OCI-LY1 (cell line): ENCODE data around the gene GPN1.

Experiments used
- H2AFZ ChIP-seq: fragments of 200-600 bp; sonication (generic), shearing (Covaris generic); 2 replicates; pipeline ENCODE4 v1.6.0; 2014; ENCODE audit warnings: antibody characterized with exemption, mild to moderate bottlenecking, low read length
- H3F3A ChIP-seq: fragments of 200-600 bp; sonication (generic), shearing (Covaris generic); 2 replicates; pipeline ENCODE4 v1.6.0; 2014; ENCODE audit warnings: mild to moderate bottlenecking, antibody characterized with exemption, low read length, moderate library complexity; ENCODE audit not compliant: insufficient read depth
- H3K27ac ChIP-seq: fragments of 200-600 bp; sonication (generic); 2 replicates; pipeline ENCODE4 v1.5.1; 2014; ENCODE audit warnings: low read length, mixed run types, mild to moderate bottlenecking, low read depth; ENCODE audit not compliant: poor library complexity, severe bottlenecking
- H3K27me3 ChIP-seq: fragments of 200-600 bp; sonication (generic); 2 replicates; pipeline ENCODE4 v1.6.0; 2014; ENCODE audit warnings: antibody characterized with exemption, mild to moderate bottlenecking, low read length, moderate library complexity; ENCODE audit not compliant: insufficient read depth
- H3K36me3 ChIP-seq: fragments of 200-600 bp; sonication (generic); 2 replicates; pipeline ENCODE4 v1.6.1; 2014; ENCODE audit warnings: mild to moderate bottlenecking, antibody characterized with exemption, low read length, moderate library complexity, mixed read lengths; ENCODE audit not compliant: insufficient read depth
- H3K4me1 ChIP-seq: fragments of 200-600 bp; sonication (generic); 2 replicates; pipeline ENCODE4 v1.5.1; 2014; ENCODE audit warnings: mild to moderate bottlenecking, low read length, moderate library complexity; ENCODE audit not compliant: insufficient read depth, severe bottlenecking
- H3K4me2 ChIP-seq: fragments of 200-600 bp; sonication (generic), shearing (Covaris generic); 2 replicates; pipeline ENCODE4 v1.6.1; 2014; ENCODE audit warnings: low read length
- H3K4me3 ChIP-seq: fragments of 200-600 bp; sonication (generic); 2 replicates; pipeline ENCODE4 v1.5.1; 2014; ENCODE audit warnings: low read length, low read depth, mild to moderate bottlenecking, mixed read lengths; ENCODE audit not compliant: poor library complexity, severe bottlenecking
- H3K79me2 ChIP-seq: fragments of 200-600 bp; shearing (Covaris generic); 2 replicates; pipeline ENCODE4 v1.6.1; 2016; ENCODE audit warnings: mixed run types, low read length, mixed read lengths; ENCODE audit not compliant: insufficient read depth
- H3K9ac ChIP-seq: fragments of 200-600 bp; sonication (generic), shearing (Covaris generic); 2 replicates; pipeline ENCODE4 v1.6.1; 2014; ENCODE audit warnings: mild to moderate bottlenecking, low read length, mixed read lengths
- H3K9me2 ChIP-seq: fragments of 200-600 bp; sonication (generic), shearing (Covaris generic); 2 replicates; pipeline ENCODE4 v1.6.1; 2014; ENCODE audit warnings: low read depth, mild to moderate bottlenecking, low read length, mixed read lengths
- H3K9me3 ChIP-seq: fragments of 200-600 bp; shearing (Covaris generic); 2 replicates; pipeline ENCODE4 v1.6.1; 2014; ENCODE audit warnings: low read length, mixed read lengths
- H4K20me1 ChIP-seq: fragments of 200-600 bp; sonication (generic), shearing (Covaris generic); 2 replicates; pipeline ENCODE4 v1.6.0; 2016; ENCODE audit warnings: mild to moderate bottlenecking, low read length; ENCODE audit not compliant: insufficient read depth
- EZH2 ChIP-seq: fragments of 200-600 bp; sonication (generic), shearing (Covaris generic); IDR thresholded peaks from 2 replicates; pipeline ENCODE4 v1.8.0; 2017; ENCODE audit warnings: borderline replicate concordance, mixed run types, mild to moderate bottlenecking, antibody characterized with exemption, low read length, moderate library complexity, mixed read lengths
- TF ChIP-seq, protein P1 (sequence below): fragments of 200-600 bp; sonication (generic), shearing (Covaris generic); IDR thresholded peaks from 2 replicates; pipeline ENCODE4 v1.5.1; 2017; ENCODE audit warnings: mild to moderate bottlenecking, antibody characterized with exemption, low read length, moderate library complexity, mixed read lengths

Gene GPN1

DNA sequence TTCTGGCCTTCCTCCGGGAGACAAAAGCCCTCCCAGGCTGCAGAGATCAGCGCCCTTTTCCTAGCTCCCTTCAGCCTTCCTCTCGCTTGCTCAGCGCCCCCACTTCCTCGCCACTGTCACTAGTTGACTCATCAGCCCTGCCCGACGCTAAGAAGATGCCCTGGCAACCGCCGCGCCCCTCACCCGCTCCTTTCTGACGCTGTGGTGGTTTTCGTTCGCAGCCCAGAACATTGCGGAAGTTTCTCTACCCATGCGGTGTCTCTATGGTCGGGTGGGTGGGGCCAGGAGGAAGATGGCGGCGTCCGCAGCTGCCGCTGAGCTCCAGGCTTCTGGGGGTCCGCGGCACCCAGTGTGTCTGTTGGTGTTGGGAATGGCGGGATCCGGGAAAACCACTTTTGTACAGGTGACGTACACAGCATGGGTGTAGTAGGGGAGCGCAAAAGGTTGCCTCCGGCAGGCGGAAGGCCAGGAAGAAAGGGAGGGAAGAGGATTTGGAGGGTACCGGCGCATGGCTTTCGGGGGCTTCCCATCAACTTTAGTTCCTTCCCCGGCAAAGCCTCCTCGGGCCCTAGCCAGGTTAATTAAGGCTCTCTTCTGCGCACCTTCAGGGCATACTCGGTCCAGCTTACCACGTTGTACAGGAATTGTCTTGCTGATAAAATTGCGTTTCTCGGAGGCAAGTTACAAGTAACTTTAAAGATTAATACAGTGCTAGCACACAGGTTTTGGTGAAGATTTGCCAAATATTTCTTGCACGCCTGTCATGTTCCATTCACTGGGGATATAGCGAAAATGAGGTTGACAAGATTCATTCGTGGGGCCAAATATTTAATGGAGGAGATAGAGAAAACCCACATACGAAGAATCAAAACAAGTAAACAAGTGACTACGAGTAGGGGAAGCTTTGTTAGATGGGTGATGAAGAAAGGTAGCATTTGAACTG lies at the start of gene GPN1, which contains the start of gene CCDC121:
Gene GPN1, plus strand, starts transcription at position 284 of the 943 bp plus-strand sequence. Its CDS starts 9 bp downstream, at position 293.
Gene CCDC121, minus strand, starts transcription at position 246 of the 943 bp plus-strand sequence. CDS start 1,213 bp downstream, outside the sequence.
- H3K9ac ChIP-seq, result peak within 1 kb of the TSS; percentile 100
- H3K27me3 ChIP-seq, result no peaks in the 10 kb centered on the region
- peak within 1 kb of the TSS; percentile 98 for H2AFZ ChIP-seq
- no peaks in the 10 kb centered on the region for H3K9me2 ChIP-seq
- H3K4me3 ChIP-seq, result peak within 1 kb of the TSS; percentile 100
- peaks cover 36% of the 10 kb centered on the region for H3K36me3 ChIP-seq
- no peaks in the 10 kb centered on the region for H4K20me1 ChIP-seq
- H3K27ac ChIP-seq, result peak within 1 kb of the TSS; percentile 41
- no peaks in the 10 kb centered on the region for H3K9me3 ChIP-seq
- peak within 1 kb of the TSS; percentile 99 for H3K4me2 ChIP-seq
- TF ChIP-seq EZH2, result no peak
- TF ChIP-seq, protein P1, sequence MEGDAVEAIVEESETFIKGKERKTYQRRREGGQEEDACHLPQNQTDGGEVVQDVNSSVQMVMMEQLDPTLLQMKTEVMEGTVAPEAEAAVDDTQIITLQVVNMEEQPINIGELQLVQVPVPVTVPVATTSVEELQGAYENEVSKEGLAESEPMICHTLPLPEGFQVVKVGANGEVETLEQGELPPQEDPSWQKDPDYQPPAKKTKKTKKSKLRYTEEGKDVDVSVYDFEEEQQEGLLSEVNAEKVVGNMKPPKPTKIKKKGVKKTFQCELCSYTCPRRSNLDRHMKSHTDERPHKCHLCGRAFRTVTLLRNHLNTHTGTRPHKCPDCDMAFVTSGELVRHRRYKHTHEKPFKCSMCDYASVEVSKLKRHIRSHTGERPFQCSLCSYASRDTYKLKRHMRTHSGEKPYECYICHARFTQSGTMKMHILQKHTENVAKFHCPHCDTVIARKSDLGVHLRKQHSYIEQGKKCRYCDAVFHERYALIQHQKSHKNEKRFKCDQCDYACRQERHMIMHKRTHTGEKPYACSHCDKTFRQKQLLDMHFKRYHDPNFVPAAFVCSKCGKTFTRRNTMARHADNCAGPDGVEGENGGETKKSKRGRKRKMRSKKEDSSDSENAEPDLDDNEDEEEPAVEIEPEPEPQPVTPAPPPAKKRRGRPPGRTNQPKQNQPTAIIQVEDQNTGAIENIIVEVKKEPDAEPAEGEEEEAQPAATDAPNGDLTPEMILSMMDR, result no peak
- H3K79me2 ChIP-seq, result peaks cover 9% of the 10 kb centered on the region
- H3K4me1 ChIP-seq, result peaks cover 27% of the 10 kb centered on the region
- no peaks in the 10 kb centered on the region for H3F3A ChIP-seq

DNA sequence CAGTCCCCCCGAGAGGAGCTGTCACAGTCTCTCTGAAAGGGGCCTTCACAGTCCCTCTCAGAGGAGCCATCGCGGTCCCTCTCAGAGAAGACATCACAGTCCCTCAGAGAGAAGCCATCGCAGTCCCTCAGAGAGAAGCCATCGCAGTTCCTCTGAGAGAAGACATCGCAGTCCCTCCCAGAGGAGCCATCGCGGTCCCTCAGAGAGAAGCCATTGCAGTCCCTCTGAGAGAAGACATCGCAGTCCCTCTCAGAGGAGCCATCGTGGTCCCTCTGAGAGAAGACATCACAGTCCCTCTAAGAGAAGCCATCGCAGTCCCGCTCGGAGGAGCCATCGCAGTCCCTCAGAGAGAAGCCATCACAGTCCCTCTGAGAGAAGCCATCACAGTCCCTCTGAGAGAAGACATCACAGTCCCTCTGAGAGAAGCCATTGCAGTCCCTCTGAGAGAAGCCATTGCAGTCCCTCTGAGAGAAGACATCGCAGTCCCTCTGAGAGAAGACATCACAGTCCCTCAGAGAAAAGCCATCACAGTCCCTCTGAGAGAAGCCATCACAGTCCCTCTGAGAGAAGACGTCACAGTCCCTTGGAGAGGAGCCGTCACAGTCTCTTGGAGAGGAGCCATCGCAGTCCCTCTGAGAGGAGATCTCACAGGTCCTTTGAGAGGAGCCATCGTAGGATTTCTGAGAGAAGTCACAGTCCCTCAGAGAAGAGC lies 47.3 kb upstream of the GPN1 start:
- Histone ChIP-seq H3K27ac (no peak overlapping the region), H3K4me1 (peaks cover 26% of the 10 kb centered on the region), H3K9me3 (peaks cover 16% of the 10 kb centered on the region), H3K4me3 (no peak overlapping the region), H3F3A (no peaks in the 10 kb centered on the region), H2AFZ (peak overlapping the region; percentile 95; the same call in 1 of the 2 replicates), H3K4me2 (no peak overlapping the region), H3K79me2 (peaks cover 34% of the 10 kb centered on the region), H4K20me1 (no peaks in the 10 kb centered on the region), H3K36me3 (no peaks in the 10 kb centered on the region; the same call in 1 of the 2 replicates), H3K9ac (no peak overlapping the region), H3K27me3 (no peaks in the 10 kb centered on the region; the same call in 1 of the 2 replicates), H3K9me2 (no peaks in the 10 kb centered on the region)
- TF ChIP-seq EZH2, result no peak
- TF ChIP-seq, protein P1, result no peak

DNA sequence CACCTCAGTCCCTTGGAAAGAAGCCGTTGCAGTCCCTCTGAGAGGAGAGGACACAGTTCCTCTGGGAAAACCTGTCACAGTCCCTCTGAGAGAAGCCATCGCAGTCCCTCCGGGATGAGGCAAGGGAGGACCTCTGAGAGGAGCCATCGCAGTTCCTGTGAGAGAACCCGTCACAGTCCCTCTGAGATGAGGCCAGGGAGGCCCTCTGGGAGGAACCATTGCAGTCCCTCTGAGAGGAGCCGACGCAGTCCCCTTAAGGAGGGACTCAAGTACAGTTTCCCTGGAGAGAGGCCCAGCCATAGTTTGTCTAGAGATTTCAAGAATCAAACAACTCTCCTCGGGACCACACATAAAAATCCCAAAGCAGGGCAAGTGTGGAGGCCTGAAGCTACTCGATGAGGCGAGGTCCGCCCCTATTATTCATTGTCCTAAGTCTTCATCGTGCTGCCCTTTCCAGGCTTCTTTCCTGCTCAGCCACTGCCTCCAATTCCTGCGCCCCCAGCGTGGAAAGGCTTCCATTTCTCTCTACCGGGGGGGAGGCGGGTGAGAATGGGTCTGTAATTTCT lies 46.6 kb upstream of the GPN1 start:
- Histone ChIP-seq H3K9ac (peak overlapping the region; percentile 40; the same call in 1 of the 2 replicates), H3K36me3 (no peaks in the 10 kb centered on the region; the same call in 1 of the 2 replicates), H3K79me2 (peaks cover 40% of the 10 kb centered on the region), H4K20me1 (no peaks in the 10 kb centered on the region), H3K27me3 (no peaks in the 10 kb centered on the region; the same call in 1 of the 2 replicates), H3K4me2 (peak overlapping the region; percentile 86), H3K27ac (no peak overlapping the region), H3K9me3 (peaks cover 10% of the 10 kb centered on the region), H3F3A (no peaks in the 10 kb centered on the region), H2AFZ (peak overlapping the region; percentile 95), H3K9me2 (no peaks in the 10 kb centered on the region), H3K4me1 (peaks cover 26% of the 10 kb centered on the region), H3K4me3 (peak overlapping the region; percentile 79)
- no peak for TF ChIP-seq EZH2
- TF ChIP-seq, protein P1, result no peak
